Uterus (tissue), 2 donors: ENCODE data around the gene ELMOD2.

Experiments used
- POLR2A ChIP-seq, 2 donors: fragments of 450-650 bp; IDR thresholded peaks; one replicate each; pipeline ENCODE4 v1.6.1; 2016; ENCODE audit warnings: antibody characterized with exemption in 2 of 2, mild to moderate bottlenecking in 1 of 2, moderate library complexity in 1 of 2
- TF ChIP-seq, protein P1 (sequence below), 4 experiments: fragments of 200-600 bp in 2 of 4; fragments of 450-650 bp in 2 of 4; sonication (generic) in 2 of 4; IDR thresholded peaks; one replicate each; pipeline ENCODE4 v1.5.1; 2016 to 2019; ENCODE audit warnings: antibody characterized with exemption in 4 of 4, mild to moderate bottlenecking in 2 of 4, moderate library complexity in 1 of 4

DNA sequence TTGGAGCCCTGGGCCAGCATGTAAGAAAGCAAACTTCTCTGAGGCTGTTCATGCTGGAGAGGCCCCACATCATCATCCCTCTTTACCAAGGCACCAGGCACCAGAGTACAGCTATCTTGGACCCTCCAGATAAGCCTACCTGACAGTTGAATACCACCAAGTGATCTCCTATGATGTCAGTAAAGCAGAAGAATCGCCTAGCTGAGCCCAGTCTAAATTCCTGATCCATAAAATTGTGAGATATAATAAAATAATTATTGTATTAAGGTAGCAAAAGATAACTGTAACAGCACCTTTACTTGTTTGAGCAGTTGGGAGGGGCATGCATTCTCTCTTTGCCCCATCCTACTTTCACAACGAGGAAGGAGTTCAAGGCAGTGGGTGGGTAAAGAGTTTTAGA is 47.7 kb downstream of the ELMOD2 start:
- TF ChIP-seq POLR2A (IDR thresholded peaks at IDR 0.05), result no peak
- TF ChIP-seq, protein P1, sequence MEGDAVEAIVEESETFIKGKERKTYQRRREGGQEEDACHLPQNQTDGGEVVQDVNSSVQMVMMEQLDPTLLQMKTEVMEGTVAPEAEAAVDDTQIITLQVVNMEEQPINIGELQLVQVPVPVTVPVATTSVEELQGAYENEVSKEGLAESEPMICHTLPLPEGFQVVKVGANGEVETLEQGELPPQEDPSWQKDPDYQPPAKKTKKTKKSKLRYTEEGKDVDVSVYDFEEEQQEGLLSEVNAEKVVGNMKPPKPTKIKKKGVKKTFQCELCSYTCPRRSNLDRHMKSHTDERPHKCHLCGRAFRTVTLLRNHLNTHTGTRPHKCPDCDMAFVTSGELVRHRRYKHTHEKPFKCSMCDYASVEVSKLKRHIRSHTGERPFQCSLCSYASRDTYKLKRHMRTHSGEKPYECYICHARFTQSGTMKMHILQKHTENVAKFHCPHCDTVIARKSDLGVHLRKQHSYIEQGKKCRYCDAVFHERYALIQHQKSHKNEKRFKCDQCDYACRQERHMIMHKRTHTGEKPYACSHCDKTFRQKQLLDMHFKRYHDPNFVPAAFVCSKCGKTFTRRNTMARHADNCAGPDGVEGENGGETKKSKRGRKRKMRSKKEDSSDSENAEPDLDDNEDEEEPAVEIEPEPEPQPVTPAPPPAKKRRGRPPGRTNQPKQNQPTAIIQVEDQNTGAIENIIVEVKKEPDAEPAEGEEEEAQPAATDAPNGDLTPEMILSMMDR (IDR thresholded peaks at IDR 0.05), result no peak
